GM12864 (cell line): ENCODE data around the gene NAT10.

Experiments used
- DNase-seq: peaks from one replicate; pipeline ENCODE4 v3.0.0-alpha.2; 2011; ENCODE audit warnings: low read depth
- H3K4me3 ChIP-seq: 2 replicates; pipeline ENCODE4 v1.5.1; 2011; ENCODE audit warnings: mild to moderate bottlenecking, low read depth, low read length, control low read depth
- TF ChIP-seq, protein P1 (sequence below): IDR thresholded peaks from 2 replicates; pipeline ENCODE4 v1.5.1; 2011; ENCODE audit warnings: low read depth, mild to moderate bottlenecking, moderate library complexity, low read length, control low read depth, inconsistent platforms; ENCODE audit errors: missing control alignments

NAT10 gene

DNA sequence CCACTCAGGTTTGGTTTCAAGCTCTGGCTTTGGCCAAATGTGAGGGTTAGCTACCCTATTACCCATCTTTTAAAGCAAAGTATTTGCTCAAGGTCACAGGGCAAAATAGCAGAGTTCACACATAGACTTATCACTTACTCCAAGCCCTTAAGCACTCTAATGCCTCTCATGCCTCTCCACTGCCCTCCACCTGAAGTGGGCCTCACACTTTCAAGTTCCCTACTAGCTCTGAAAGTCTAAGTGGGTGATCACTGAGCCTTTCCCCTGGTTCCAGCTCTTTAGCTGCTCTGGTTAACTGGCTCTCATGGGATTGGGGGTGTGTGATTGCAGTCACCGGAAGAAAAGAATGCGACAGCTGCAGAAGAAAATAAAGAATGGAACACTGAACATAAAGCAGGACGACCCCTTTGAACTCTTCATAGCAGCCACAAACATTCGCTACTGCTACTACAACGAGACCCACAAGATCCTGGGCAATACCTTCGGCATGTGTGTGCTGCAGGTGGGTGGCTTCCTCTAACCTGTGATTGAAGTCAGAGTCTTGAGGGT is 6.4 kb downstream of the NAT10 start:
- no peak for DNase-seq
- no peak overlapping the region for H3K4me3 ChIP-seq
- TF ChIP-seq, protein P1, sequence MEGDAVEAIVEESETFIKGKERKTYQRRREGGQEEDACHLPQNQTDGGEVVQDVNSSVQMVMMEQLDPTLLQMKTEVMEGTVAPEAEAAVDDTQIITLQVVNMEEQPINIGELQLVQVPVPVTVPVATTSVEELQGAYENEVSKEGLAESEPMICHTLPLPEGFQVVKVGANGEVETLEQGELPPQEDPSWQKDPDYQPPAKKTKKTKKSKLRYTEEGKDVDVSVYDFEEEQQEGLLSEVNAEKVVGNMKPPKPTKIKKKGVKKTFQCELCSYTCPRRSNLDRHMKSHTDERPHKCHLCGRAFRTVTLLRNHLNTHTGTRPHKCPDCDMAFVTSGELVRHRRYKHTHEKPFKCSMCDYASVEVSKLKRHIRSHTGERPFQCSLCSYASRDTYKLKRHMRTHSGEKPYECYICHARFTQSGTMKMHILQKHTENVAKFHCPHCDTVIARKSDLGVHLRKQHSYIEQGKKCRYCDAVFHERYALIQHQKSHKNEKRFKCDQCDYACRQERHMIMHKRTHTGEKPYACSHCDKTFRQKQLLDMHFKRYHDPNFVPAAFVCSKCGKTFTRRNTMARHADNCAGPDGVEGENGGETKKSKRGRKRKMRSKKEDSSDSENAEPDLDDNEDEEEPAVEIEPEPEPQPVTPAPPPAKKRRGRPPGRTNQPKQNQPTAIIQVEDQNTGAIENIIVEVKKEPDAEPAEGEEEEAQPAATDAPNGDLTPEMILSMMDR, result no peak

DNA sequence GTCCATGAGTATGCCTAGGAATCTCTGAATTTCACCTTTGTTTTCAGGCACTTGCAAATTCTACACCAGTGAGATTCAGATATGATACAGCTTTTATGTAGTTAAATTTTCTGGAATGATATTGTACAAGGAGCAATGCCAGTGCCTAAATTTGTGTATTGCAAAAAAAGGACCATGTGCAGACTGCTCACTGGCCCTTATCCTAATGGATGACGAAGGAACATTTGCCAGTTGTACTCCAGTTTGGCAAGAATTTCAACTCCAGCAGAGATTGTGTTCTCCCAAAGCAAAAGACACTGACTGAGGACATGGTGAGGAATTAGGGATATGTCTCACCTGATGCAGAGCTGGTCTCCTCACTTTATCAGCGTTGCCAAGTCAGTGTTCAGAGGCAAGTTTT is 8.6 kb downstream of the NAT10 start:
- no peak for DNase-seq
- TF ChIP-seq, protein P1, result no peak
- no peak overlapping the region for H3K4me3 ChIP-seq

DNA sequence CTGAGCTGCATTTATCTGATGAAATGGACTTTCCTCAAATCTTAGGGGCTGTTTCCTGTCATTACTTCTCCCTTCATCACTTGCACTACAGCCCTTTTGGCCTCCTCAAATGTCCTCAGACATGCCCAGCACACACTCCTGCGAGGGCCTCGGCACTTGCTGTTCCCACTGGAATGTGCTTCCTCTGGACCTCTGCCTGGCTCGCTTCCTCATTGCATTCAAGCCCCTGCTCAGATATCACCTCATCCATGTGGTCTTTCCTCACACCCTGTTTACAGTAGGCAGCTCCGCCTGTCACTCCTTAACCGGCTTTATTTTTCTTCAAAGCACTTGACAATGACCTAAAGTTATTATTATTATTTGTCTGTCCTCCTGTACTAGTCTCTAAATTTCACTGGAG is 9.0 kb downstream of the NAT10 start:
- TF ChIP-seq, protein P1, result no peak
- DNase-seq, result no peak
- no peak overlapping the region for H3K4me3 ChIP-seq

DNA sequence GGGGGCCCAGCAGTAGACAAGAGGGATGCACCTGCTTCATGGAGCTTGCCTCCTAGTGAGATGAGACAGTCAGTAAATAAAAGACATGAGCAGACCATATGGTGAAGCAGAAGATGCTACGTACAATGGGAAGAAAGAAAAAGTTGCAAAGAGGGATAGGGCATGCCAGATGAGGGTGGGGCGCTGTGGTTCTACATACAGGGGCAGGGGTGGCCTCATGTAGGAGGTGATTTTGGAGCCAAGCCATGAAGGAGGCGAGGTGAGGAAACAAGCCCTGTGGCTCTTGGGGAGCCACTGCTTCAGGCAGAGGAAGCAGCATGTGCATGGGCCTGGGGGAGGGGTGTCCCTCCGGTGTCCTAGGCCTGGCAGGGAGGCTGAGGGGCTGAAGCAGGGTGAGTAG is 15.2 kb downstream of the NAT10 start:
- no peak overlapping the region for H3K4me3 ChIP-seq
- TF ChIP-seq, protein P1, result no peak
- no peak for DNase-seq

DNA sequence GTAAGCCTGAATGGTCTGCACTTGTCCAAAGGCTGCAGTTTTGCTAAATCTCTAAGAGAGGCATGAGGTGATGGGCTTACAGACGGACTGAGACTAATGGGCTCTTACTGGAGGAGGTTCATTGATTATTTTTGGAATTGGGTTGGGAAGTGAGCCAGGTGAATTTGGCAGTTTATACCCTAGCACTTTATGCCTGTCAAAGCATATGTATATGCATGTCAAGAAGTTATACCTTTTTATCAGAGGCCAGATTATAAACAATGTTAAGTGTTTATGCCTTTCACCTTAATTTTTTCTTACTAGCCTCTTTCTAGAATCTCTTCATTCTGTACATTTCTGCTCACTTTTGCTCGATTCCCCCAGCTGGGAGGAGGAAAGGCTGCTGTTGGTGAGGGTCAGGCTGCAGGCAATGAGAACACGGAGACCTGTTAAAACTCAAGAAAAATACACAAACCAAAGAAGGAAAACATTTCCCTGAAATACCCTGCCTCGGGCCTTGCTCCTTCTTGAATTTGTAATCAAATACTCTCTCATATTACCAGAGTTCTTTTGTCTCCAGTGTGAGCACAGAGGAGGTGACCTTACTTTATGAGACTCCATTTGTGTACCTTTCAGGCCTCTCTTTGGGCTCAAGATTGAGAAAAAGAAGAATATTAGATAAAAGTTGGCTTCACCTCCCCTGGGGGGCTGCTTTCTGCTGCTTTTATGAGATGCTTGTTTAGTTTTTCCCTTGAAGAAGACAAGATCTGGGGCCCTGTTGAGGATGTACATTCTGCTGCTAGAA is 19.6 kb downstream of the NAT10 start:
- H3K4me3 ChIP-seq, result no peak overlapping the region
- DNase-seq, result no peak
- TF ChIP-seq, protein P1, result no peak

DNA sequence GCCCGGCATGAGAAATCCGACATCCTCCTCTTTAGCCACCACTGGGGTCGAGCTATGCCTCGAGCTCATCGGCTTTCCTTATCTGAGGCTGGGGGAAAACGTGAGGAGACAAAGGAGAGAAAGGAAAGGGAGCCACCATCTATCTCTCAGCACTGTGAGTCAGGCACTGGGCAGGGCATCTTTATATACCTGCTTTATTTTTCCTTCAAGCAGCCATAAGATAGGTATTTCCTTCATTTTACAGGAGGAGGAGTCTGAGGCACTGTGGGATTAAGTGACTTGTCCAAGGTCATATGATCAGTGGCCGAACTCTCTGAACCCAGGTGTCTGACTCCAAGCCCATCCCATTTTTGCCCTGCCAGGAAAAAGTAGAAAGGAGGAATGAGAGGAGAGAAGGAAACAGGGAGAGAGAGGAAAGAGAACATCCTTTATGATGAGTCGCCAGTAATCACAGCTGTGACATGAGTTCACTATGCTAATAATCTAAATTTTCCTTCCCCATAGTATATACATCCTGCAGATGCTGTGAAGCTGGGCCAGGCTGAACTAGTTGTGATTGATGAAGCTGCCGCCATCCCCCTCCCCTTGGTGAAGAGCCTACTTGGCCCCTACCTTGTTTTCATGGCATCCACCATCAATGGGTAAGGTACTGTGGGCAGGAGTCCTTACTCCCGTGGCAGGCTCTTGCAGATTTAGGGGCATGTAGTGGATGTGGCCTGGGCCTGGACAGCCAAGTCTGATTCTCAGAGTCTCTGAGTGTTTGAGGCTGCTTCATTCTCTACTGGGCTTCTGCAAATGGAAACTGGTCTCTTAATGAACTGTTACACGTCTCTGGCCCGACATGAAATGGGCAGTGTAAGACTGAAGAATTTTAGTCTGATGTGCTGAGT is 21.8 kb downstream of the NAT10 start:
- DNase-seq, result no peak
- TF ChIP-seq, protein P1, result no peak
- H3K4me3 ChIP-seq, result no peak overlapping the region
